ENCODE measurements around the gene MGAT4A.
A peak's percentile ranks its signal among the peaks of the same experiment; 100 is the strongest.

The MGAT4A gene

DNA sequence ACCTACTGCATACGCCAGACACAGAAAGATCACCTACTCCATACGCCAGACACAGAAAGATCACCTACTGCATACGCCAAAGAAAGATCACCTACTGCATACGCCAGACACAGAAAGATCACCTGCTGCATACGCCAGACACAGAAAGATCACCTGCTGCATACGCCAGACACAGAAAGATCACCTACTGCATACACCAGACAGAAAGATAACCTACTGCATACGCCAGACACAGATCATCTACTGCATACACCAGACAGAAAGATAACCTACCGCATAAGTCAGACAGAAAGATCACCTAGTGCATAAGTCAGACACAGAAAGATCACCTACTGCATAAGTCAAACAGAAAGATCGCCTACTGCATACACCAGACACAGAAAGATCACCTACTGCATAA, 148.4 kb downstream of the MGAT4A start:
- H3K4me3 Mint-ChIP-seq, result no peak overlapping the region
- no peak overlapping the region for H3K27ac Mint-ChIP-seq
- H3K36me3 Mint-ChIP-seq (ENCODE audit: low read depth), result peaks cover 18% of the 10 kb centered on the region
- TF ChIP-seq, protein P1, sequence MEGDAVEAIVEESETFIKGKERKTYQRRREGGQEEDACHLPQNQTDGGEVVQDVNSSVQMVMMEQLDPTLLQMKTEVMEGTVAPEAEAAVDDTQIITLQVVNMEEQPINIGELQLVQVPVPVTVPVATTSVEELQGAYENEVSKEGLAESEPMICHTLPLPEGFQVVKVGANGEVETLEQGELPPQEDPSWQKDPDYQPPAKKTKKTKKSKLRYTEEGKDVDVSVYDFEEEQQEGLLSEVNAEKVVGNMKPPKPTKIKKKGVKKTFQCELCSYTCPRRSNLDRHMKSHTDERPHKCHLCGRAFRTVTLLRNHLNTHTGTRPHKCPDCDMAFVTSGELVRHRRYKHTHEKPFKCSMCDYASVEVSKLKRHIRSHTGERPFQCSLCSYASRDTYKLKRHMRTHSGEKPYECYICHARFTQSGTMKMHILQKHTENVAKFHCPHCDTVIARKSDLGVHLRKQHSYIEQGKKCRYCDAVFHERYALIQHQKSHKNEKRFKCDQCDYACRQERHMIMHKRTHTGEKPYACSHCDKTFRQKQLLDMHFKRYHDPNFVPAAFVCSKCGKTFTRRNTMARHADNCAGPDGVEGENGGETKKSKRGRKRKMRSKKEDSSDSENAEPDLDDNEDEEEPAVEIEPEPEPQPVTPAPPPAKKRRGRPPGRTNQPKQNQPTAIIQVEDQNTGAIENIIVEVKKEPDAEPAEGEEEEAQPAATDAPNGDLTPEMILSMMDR (IDR thresholded peaks at IDR 0.05), result no peak
- H3K9me3 Mint-ChIP-seq, result no peaks in the 10 kb centered on the region
- DNase-seq, result no peak
- no peaks in the 10 kb centered on the region for H3K27me3 Mint-ChIP-seq (ENCODE audit: low read depth, poor library complexity)
- peaks cover 39% of the 10 kb centered on the region for H3K4me1 Mint-ChIP-seq

DNA sequence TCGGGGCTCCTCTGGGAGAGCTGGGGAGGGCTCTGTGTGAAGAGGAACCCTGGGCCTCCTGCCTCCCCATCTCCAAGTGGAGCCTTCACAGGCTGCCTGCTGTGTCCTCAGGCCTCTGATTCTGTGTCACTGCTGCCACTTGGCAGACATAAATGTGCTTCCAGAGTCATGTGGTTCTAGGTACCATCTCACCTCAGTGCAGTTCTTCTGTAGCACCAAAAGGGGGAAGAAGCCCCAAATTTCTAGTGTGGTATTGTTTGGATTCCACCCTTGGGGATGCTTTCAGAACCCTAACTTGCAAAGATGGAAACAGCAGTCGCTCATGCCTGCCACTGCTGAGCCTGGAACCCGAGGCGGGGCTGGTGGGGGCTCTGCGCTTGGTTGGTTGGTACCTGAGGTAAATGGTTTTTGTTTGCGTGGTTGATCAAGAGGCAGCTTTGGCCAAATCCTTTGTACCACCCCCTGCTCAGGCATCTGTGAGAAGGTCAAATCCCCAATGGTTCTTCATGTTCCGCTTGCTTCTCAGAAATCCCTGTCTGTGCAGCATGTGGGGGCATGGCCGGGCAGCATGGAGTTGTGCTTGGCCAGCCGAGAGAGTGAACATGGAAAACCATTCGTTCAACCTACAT, 150.2 kb downstream of the MGAT4A start:
- no peak for DNase-seq
- no peaks in the 10 kb centered on the region for H3K27me3 Mint-ChIP-seq (ENCODE audit: low read depth, poor library complexity)
- H3K4me1 Mint-ChIP-seq, result peaks cover 22% of the 10 kb centered on the region
- no peak overlapping the region for H3K4me3 Mint-ChIP-seq
- no peaks in the 10 kb centered on the region for H3K9me3 Mint-ChIP-seq
- peaks cover 13% of the 10 kb centered on the region for H3K36me3 Mint-ChIP-seq (ENCODE audit: low read depth)
- H3K27ac Mint-ChIP-seq, result peak overlapping the region; percentile 4
- TF ChIP-seq, protein P1 (IDR thresholded peaks at IDR 0.05), result no peak

DNA sequence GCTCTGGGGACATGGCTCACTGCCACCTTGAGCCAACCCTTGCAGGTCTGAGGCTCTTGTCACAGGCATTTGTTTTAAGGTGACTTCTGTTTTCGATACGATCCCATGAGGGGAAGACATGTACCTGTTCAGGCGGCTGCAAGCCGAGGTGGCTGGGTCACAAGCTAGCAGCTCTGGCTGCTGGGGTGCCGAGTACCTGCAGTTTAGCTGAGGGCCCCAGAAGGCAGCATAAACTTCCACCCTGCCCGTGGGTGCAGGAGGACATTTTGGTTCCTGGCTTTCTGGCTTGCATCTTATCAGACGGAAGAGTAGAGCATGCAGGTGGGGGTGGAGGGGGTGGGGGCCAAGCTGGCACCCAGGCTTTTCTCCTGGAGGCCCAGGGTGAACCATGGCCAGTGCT, 151.0 kb downstream of the MGAT4A start:
- peaks cover 15% of the 10 kb centered on the region for H3K4me1 Mint-ChIP-seq
- TF ChIP-seq, protein P1 (IDR thresholded peaks at IDR 0.05), result no peak
- H3K4me3 Mint-ChIP-seq, result no peak overlapping the region
- H3K9me3 Mint-ChIP-seq, result no peaks in the 10 kb centered on the region
- H3K27ac Mint-ChIP-seq, result no peak overlapping the region
- H3K36me3 Mint-ChIP-seq (ENCODE audit: low read depth), result peaks cover 13% of the 10 kb centered on the region
- no peaks in the 10 kb centered on the region for H3K27me3 Mint-ChIP-seq (ENCODE audit: low read depth, poor library complexity)
- no peak for DNase-seq

DNA sequence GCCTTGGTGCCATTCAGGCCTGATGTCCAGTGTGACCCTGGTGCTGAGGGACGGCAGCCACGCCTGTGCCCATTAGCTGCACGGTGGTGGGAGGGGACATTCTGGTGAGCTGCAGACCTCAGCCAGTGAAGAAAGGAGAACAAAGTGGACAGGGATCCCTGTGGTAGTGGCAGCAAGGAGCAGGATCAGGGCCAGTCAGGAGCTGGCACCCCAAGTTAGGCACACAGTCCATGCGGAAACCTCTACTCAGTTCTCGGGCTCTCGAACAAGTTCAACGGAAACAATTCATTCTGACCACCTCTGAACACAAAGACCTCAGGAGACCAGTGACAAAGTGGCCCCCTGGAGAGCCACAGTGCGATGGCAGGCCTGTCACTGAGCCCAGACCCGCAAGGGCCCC, 152.7 kb downstream of the MGAT4A start:
- Mint-ChIP-seq H3K27me3 (ENCODE audit: low read depth, poor library complexity) (peaks cover 1% of the 10 kb centered on the region), H3K9me3 (no peaks in the 10 kb centered on the region), H3K4me3 (no peak overlapping the region), H3K36me3 (ENCODE audit: low read depth) (peaks cover 21% of the 10 kb centered on the region), H3K4me1 (peaks cover under 1% of the 10 kb centered on the region), H3K27ac (no peak overlapping the region)
- DNase-seq, result no peak
- TF ChIP-seq, protein P1 (IDR thresholded peaks at IDR 0.05), result no peak

DNA sequence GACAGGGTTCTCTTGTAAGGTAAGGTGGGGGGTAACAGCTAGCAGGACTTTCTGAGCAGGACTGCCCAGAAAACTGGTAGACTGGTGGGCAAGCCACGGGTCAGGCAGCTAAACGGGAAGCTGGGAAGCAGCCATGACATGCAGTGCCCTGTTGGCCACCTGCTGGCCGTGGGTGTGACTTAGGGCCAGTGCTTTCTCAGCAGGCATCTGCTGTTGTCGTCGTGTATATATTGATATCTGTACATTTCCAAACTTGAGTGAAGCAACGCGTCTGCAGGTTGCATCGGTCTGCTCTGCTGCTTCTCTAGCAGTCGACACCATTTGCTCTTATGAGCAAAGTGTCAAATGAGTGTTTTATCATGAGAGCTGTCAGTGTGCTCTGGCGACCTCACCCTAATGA, 153.6 kb downstream of the MGAT4A start:
- TF ChIP-seq, protein P1 (IDR thresholded peaks at IDR 0.05), result no peak
- Mint-ChIP-seq H3K27ac (no peak overlapping the region), H3K27me3 (ENCODE audit: low read depth, poor library complexity) (peaks cover 7% of the 10 kb centered on the region), H3K36me3 (ENCODE audit: low read depth) (peaks cover 16% of the 10 kb centered on the region), H3K4me1 (no peaks in the 10 kb centered on the region), H3K9me3 (no peaks in the 10 kb centered on the region), H3K4me3 (no peak overlapping the region)
- DNase-seq, result no peak

DNA sequence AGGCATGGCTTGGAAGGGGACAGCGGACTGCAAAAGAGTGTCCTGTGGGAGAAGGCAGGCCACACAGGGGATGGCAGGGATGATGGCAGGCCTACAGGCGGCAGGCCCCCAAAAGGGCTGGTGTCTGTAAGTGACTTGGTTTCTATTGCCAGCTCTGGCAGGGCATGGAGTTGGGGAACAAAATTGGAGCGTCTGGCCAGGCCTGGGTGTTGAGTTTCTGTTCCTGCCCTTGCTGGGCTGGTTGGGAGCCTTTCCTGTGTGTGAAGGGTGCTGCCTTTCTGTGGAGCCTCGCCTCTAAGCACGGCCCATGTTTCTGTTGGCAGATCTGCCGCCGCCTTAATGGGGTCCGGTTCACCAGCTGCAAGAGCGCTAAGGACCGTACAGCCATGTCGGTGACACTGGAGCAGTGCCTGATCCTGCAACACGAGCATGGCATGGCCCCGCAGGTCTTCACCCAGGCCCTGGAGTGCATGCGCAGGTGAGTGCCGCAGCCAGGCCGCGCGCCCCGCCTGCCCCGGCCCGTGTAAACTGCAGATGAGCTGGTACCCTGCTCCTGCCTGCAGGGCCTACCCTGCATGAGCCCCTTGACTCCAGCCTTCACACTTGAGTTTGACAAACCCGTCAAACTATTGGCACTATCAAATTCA, 154.1 kb downstream of the MGAT4A start:
- Mint-ChIP-seq H3K4me1 (no peaks in the 10 kb centered on the region), H3K4me3 (no peak overlapping the region), H3K36me3 (ENCODE audit: low read depth) (peaks cover 13% of the 10 kb centered on the region), H3K9me3 (no peaks in the 10 kb centered on the region), H3K27me3 (ENCODE audit: low read depth, poor library complexity) (peaks cover 7% of the 10 kb centered on the region), H3K27ac (peak overlapping the region; percentile 48)
- TF ChIP-seq, protein P1 (IDR thresholded peaks at IDR 0.05), result no peak
- no peak for DNase-seq
